Gastroesophageal sphincter (tissue), 3 donors: ENCODE data around the gene TBATA.

ENCODE experiments used
- POLR2A ChIP-seq, 2 donors: fragments of 450-650 bp; IDR thresholded peaks; one replicate each; pipeline ENCODE4 v1.6.1; 2017; ENCODE audit warnings: antibody characterized with exemption in 2 of 2, mild to moderate bottlenecking in 2 of 2, moderate library complexity in 1 of 2
- TF ChIP-seq, protein P1 (sequence below), 4 experiments: fragments of 200-600 bp in 2 of 4; fragments of 450-650 bp in 2 of 4; sonication (generic) in 1 of 4; IDR thresholded peaks; one replicate each; pipeline ENCODE4 v1.5.1; 2017 to 2019; ENCODE audit warnings: antibody characterized with exemption in 4 of 4, mild to moderate bottlenecking in 2 of 4, moderate library complexity in 2 of 4

DNA sequence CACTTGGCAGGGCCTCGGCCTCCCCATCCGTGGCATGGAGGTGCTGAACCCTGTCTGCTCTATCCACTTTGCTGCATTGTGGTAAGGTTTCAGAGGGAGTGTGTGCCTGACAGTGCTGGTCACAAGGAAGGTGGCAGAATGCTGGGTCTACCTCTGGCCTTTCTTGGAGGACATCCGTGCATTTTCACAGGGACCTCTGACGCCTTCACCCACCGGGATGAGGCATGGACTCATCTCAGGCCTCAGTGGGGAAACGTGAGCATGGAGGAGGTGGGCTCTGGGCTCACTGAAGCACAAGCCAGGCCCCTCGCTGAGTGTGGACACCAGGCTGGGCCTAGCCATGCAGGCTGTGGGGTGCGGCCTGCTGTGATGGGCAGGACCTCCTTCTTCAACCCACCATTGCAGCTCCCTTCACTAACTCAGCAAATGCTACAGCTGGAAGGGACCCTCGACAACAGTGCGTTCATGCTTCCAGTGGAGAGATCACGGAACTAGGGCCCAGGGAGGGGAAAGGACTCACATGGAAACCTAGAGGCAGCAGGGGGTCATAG lies 8.6 kb downstream of the TBATA start:
- TF ChIP-seq, protein P1, sequence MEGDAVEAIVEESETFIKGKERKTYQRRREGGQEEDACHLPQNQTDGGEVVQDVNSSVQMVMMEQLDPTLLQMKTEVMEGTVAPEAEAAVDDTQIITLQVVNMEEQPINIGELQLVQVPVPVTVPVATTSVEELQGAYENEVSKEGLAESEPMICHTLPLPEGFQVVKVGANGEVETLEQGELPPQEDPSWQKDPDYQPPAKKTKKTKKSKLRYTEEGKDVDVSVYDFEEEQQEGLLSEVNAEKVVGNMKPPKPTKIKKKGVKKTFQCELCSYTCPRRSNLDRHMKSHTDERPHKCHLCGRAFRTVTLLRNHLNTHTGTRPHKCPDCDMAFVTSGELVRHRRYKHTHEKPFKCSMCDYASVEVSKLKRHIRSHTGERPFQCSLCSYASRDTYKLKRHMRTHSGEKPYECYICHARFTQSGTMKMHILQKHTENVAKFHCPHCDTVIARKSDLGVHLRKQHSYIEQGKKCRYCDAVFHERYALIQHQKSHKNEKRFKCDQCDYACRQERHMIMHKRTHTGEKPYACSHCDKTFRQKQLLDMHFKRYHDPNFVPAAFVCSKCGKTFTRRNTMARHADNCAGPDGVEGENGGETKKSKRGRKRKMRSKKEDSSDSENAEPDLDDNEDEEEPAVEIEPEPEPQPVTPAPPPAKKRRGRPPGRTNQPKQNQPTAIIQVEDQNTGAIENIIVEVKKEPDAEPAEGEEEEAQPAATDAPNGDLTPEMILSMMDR (IDR thresholded peaks at IDR 0.05): no peak
- TF ChIP-seq POLR2A (IDR thresholded peaks at IDR 0.05): no peak
